ENCODE results near the gene DES. TPM values are rescaled to one million over a fixed set of nuclear protein-coding genes. Genes with fewer than 3 reads are reported as not detected.

The DES gene
- total and polyA plus RNA-seq, 2 donors (not counting 1 experiment from before 2014, with no cell fraction given), result not detected

DNA sequence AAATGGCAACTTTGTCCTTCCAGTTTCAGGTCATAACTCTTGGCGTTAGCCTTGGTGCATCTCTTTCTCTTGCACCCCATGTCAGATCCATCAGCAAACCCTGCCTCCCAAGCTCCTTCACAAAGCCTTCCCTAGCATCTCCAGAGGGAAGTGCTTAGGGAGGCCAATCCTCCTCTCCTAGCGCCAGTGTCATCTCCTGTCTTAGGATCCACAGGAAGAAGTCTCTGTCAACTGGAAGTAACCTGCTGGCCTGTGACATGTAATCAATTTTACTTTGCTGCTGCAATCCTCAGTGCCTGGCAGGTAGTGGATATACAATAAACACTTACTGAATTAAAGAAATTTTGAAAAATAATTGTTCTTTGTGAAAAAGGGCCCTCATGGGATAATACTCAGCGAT lies 22.6 kb upstream of the DES start:
- no peak overlapping the region for H3K4me3 Mint-ChIP-seq
- intact Hi-C loops (cut with micrococcal nuclease), result no loop called here
- CTCF ChIA-PET, result interaction anchor here (0.5 kb wide), 1 partner anchor 1177 kb away, joined by 4 read pairs; no protein-coding TSS in a partner anchor

More for the DNA sequence above, 22.6 kb upstream of the DES start:
- H3K79me2 ChIP-seq (ENCODE audit: control insufficient read depth, insufficient read depth, low read length), result no peaks in the 10 kb centered on the region
- ATAC-seq (ENCODE audit: low read depth) (no peak), DNase-seq (no peak)
- 92% methylated on average over 2 of the region's 3 CpGs for WGBS (ENCODE audit: insufficient coverage)
- no peaks in the 10 kb centered on the region for H3K36me3 ChIP-seq (replicated peaks in 1 of 2; ENCODE audit: control extremely low read depth in 1 of 2, control insufficient read depth in 1 of 2, extremely low read depth in 1 of 2, insufficient read depth in 2 of 2, low read length in 1 of 2)
- H3K4me3 ChIP-seq (ENCODE audit: control extremely low read depth in 1 of 5, extremely low read depth in 1 of 5, insufficient read depth in 1 of 5, low read depth in 2 of 5, low read length in 4 of 5), result no peak overlapping the region
- H3K27ac ChIP-seq (ENCODE audit: low read length in 2 of 2), result no peak overlapping the region
- H4K20me1 ChIP-seq (ENCODE audit: control insufficient read depth, insufficient read depth, low read length, poor library complexity, severe bottlenecking), result no peaks in the 10 kb centered on the region
- H3K9me3 Mint-ChIP-seq (ENCODE audit: insufficient read depth), result no peaks in the 10 kb centered on the region
- TF ChIP-seq CTCF (IDR thresholded peaks at IDR 0.05), result no peak
- TF ChIP-seq EZH2 (IDR thresholded peaks at IDR 0.05; ENCODE audit: borderline replicate concordance, insufficient read depth, low read depth, low read length, poor library complexity, severe bottlenecking), result no peak
- POLR2A ChIA-PET, result no interaction called here
- peaks cover 36% of the 10 kb centered on the region for H3K27me3 Mint-ChIP-seq
- H3K9me3 ChIP-seq (ENCODE audit: control extremely low read depth in 1 of 3, control insufficient read depth in 2 of 3, insufficient read depth in 1 of 3, low read length in 2 of 3), result peaks cover 0 to 3% (median 0%) of the 10 kb centered on the region in 3 donors
- H3K9ac ChIP-seq (ENCODE audit: low read length), result no peak overlapping the region
- H3K4me2 ChIP-seq (replicated peaks; ENCODE audit: low read depth, low read length, poor library complexity, severe bottlenecking), result no peak overlapping the region
- H3K27ac Mint-ChIP-seq, result no peak overlapping the region
- H3K4me1 ChIP-seq (ENCODE audit: control insufficient read depth in 2 of 2, insufficient read depth in 2 of 2, low read length in 2 of 2), result no peaks in the 10 kb centered on the region
- H3K27me3 ChIP-seq (replicated peaks in 1 of 4; ENCODE audit: control extremely low read depth in 1 of 4, control insufficient read depth in 3 of 4, insufficient read depth in 4 of 4, low read length in 3 of 4), result peaks cover 0 to 14% (median 0%) of the 10 kb centered on the region in 4 experiments
- H2AFZ ChIP-seq (ENCODE audit: insufficient read depth, low read depth, low read length, poor library complexity, severe bottlenecking), result no peak overlapping the region
- no peaks in the 10 kb centered on the region for H3K4me1 Mint-ChIP-seq
